Hematopoietic multipotent progenitor cell treated with erythropoietin and hydrocortisone succinate and interleukin-3 and kit ligand, for 6 days (in vitro differentiated cells): ENCODE measurements around the gene TRMT112.
"Not testable (repeated sequence)": the region's sequence is repeated elsewhere in the genome, so short reads cannot be mapped to it uniquely, and the experiment has no call there.

Experiments
- DNase-seq: peaks from one replicate; pipeline ENCODE4 v3.0.0-alpha.2; 2015

TRMT112 gene

DNA sequence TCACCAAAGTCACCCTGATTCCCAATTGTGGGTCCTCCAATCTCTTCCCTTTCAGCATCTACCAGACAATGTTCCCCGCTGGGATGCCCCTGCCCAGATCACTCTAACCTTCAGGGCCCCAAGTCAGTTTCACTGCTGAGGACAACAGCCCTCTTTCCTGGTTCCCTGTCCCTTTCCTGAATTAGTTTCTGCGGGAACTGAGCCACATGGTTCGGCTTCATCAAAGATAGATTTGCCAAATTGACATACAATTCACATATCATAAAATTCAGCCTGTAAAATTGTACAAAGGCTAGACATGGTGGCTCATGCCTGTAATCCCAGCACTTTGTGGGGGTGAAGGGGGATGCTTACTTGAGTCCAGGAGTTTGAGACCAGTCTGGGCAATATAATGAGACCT, 10.6 kb upstream of the TRMT112 start:
- DNase-seq: no peak

- DNase-seq: no peak
These were observed 10.0 kb upstream of the TRMT112 start for GRCh38 chr11:64327375-64327774.

DNA sequence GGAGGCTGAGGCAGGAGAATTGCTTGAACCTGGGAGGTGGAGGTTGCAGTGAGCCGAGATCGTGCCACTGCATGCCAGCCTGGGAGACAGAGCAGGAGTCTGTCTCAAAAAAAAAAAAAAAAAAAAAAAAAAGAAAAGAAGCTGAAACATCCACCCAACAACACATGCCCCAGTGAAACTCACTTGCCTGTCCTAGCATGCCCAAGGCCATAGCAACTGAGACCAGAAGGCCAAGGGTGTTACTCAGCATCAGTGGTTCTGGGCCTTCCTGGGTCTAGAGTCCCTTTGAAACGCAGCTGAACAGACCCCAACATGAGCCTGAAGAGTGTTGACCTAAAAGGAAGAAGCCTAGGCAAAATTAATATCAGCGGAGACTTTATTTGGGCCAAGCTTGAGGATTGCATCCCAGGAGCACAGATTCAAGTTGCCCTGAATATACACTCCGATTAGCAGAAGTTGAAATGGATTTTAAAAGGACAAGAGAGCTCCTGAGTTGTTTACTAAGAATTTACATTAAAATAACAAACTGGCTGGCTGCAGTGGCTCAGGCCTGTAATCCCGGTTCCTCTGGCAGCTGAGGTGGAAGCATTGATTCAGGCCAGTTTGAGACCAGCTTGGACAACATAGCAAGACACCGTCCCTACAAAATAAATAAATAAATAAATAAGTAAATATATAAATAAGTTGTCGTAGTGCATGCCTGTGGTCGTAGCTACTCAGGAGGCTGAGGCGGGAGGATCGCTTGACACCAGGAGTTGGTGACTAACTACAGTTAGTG, 7.5 kb upstream of the TRMT112 start:
- DNase-seq: no peak

GRCh38 chr11:64323984-64324383, 6.6 kb upstream of the TRMT112 start:
- not testable (repeated sequence) for DNase-seq

- no peak for DNase-seq
These were observed 6.0 kb upstream of the TRMT112 start for GRCh38 chr11:64323373-64323772.

DNA sequence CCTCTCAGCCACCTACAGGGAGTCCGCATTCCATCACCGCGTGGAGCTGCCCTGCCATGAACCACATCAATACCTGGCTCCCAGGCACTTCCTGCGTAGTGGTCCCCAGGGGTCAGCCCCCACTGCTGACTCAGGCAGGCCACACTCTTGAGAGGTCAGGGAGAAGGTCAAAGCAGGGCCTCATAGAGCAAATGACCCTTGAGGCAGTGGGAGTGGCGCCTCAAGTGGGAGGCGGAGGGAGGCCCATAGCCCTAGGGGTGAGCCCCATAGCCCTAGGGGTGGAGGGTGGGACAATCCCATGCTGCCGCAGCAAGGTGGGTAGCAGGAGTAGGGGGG, 5.5 kb upstream of the TRMT112 start:
- no peak for DNase-seq

DNA sequence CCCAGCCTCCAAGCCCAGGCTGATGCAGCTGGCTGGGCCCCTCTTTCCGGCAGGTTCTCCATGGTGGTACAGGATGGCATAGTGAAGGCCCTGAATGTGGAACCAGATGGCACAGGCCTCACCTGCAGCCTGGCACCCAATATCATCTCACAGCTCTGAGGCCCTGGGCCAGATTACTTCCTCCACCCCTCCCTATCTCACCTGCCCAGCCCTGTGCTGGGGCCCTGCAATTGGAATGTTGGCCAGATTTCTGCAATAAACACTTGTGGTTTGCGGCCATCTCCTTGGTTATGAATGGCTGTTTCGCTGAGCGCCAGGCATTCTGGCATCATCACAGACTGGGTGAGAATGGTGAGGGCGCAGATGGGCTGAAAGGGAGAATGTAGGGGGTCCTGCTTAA, 4.2 kb upstream of the TRMT112 start:
- no peak for DNase-seq

- no peak for DNase-seq
These were observed 3.7 kb upstream of the TRMT112 start for GRCh38 chr11:64321026-64321425.

GRCh38 chr11:64320556-64320955, 3.2 kb upstream of the TRMT112 start:
- no peak for DNase-seq

DNA sequence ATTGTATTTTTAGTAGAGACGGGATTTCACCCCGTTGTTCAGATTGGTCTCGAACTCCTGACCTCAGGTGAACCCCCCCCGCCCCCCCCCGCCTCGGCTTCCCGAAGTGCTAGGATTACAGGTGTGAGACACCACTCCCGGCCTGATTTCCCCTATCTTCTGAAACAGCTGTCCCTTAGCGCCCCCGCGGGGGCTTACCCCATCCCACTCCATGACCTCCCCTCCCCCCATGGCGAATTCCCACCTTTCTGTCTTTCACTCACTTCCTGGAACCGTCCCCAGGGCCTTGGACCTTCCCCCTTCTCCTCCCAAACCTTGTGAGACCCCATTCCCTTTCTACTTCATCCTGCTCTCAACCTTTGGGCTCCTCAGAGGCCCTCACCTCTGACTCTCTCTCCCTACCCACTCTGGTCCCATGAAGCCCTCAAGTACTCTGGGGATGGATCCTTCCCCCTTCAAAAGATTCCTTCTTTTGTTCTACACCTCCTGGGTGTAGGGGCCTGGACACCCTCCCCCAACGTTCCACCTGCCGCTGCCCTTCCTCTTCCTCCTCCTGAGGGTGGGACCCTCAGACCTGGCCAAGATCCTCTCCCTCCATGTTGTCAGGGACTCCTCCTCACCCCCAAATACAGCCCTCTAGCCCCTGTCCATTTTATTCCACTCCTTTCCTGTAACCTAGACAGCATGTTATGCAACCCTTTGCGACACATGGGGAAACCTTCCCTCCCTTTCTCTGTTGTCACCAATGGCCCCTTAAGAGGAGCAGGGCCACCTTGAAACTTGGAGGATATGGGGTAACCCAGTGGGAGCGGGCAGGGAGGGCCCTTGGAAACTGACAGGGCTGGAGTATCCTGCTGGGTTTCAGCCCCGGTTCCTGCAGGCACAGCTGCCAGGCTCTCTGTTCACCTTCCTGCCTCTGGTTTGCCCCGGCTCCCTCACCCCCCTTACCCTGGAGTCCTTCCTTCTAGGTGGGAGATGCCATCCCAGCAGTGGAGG, 1.7 kb upstream of the TRMT112 start:
- no peak for DNase-seq

- peak; percentile 99 for DNase-seq
These were observed 804 bp upstream of the TRMT112 start, which contains the start of gene PRDX5 for GRCh38 chr11:64317961-64318765. PRDX5 (plus strand) TSS chr11:64318121; CDS start chr11:64318216, 95 bp downstream.

DNA sequence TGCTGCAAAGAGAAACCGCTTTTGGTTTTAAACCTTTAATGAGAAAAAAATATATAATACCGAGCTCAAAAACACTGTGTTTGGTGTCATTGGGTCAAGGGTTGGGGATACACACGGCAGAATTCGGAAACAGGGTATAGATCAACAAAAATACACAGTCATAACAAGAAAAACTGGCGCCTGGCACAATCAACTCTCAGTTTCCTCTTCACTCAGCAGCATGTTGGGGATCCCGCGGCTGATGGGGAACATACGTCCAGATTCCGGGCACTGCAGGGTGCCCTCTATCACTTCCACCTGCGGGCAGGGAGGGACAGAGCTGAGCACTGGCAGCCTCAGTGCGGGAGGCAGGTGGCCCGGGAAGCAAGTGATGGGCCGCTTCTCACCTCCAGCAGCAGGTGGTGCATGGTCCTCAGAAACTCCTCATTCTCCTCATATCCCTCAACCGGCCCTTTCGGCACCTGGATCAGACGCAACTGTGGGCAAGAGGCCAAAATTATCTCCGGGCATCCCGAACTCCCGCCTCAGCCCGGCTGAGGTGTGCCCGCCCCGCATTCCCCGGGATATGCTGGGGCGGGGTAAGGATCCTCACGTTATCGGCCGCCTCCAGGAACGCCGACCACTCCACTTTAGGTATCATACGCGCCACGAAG, 561 bp downstream of the TRMT112 start:
- peak; percentile 51 for DNase-seq

DNA sequence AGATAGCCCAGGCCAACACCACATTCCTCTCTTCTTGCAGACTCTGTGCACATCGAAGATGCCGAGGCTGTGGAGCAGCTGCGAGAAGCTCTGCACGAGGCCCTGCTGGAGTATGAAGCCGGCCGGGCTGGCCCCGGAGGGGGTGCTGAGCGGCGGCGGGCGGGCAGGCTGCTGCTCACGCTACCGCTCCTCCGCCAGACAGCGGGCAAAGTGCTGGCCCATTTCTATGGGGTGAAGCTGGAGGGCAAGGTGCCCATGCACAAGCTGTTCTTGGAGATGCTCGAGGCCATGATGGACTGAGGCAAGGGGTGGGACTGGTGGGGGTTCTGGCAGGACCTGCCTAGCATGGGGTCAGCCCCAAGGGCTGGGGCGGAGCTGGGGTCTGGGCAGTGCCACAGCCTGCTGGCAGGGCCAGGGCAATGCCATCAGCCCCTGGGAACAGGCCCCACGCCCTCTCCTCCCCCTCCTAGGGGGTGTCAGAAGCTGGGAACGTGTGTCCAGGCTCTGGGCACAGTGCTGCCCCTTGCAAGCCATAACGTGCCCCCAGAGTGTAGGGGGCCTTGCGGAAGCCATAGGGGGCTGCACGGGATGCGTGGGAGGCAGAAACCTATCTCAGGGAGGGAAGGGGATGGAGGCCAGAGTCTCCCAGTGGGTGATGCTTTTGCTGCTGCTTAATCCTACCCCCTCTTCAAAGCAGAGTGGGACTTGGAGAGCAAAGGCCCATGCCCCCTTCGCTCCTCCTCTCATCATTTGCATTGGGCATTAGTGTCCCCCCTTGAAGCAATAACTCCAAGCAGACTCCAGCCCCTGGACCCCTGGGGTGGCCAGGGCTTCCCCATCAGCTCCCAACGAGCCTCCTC, 1.5 kb downstream of the TRMT112 start:
- not testable (repeated sequence) for DNase-seq

DNA sequence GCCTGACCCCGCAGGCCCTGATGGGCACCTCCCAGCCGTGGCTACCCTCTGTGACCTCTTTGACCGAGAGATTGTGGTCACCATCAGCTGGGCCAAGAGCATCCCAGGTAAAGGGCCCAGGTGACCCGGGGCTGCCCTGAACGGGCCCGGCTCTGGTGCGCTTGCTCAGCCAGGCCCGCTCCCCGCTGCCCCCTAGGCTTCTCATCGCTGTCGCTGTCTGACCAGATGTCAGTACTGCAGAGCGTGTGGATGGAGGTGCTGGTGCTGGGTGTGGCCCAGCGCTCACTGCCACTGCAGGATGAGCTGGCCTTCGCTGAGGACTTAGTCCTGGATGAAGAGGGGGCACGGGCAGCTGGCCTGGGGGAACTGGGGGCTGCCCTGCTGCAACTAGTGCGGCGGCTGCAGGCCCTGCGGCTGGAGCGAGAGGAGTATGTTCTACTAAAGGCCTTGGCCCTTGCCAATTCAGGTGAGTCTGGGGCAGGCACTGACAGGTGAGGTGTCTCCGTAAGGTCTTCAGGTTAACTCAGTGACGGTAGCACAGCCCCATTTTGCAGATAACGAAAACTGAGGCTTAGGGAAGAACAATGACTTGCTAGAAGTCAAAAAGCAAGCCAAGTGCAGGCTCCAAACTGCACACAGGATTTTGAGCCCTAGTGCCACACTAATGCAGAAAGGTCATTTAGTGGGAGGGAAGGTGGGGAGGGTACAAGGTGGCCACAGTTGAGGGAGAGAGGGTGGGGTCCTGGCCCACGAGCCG, 2.4 kb downstream of the TRMT112 start:
- DNase-seq: no peak

DNA sequence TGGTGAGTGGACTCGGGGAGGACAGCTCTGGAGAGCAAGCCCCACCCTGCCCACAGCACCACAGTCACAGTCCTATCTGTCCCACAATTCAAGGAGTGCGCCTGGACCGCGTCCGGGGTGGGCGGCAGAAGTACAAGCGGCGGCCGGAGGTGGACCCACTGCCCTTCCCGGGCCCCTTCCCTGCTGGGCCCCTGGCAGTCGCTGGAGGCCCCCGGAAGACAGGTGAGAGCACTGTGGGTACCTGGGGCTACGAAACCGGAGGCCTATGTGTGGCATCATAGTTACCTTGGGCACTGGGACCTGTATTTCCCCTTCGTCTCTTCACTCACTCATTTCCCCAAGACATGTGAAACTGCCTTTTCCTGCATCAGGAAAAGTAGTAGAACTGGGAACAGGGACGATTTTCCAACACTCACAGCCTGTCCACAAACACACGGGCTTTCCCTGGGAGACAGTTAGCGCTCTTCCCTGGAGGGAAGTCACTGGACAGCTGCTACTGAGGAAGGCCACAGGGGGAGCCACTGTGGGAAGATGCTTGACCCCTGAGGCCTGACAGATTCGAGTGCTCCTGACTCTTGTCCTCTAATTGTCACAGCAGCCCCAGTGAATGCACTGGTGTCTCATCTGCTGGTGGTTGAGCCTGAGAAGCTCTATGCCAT, 3.1 kb downstream of the TRMT112 start:
- no peak for DNase-seq

DNA sequence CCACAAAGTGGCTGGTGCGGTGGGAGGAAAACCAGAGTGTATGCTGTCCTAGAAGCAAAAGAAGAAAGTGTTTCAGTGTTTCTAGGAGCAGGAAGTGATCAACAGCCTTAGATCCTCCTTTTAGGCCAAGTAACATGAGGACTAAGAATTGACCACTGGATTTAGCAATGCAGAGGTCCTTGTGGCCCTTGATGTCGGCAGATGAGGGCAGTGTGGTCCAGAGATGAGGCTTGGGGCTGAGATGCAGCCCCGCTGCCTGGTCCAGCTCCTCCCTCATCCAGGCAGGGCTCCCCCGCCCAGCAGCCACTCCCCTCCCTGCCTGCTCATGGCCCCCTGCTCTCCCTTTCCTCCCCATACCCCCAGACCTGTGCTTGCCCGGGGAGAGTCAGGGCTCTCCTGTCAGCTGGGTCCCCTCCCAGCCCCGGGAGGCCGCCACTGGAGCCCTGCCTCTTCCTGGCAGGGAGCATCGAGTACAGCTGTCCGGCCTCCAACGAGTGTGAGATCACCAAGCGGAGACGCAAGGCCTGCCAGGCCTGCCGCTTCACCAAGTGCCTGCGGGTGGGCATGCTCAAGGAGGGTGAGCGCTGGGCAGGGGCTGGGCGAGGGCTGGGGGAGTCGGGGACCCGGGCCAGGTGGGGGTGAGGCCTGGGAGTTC, 3.7 kb downstream of the TRMT112 start:
- DNase-seq: no peak

GRCh38 chr11:64312947-64313346, 4.4 kb downstream of the TRMT112 start:
- DNase-seq: no peak

DNA sequence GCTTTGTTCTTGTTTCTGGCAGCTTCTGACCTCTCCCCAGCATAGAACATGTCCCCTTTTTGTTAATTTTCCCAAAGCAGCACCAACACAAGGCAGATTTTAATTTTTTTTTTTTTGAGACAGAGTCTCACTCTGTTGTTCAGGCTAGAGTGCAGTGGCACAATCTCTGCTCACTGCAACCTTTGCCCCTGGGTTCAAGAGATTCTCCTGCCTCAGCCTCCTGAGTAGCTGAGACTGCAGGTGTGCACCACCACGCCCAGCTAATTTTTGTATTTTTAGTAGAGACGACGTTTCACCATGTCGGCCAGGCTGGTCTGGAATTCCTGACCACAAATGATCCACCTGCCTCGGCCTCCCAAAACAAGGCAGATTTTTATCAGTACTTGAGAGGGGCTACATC, 9.6 kb downstream of the TRMT112 start:
- not testable (repeated sequence) for DNase-seq

DNA sequence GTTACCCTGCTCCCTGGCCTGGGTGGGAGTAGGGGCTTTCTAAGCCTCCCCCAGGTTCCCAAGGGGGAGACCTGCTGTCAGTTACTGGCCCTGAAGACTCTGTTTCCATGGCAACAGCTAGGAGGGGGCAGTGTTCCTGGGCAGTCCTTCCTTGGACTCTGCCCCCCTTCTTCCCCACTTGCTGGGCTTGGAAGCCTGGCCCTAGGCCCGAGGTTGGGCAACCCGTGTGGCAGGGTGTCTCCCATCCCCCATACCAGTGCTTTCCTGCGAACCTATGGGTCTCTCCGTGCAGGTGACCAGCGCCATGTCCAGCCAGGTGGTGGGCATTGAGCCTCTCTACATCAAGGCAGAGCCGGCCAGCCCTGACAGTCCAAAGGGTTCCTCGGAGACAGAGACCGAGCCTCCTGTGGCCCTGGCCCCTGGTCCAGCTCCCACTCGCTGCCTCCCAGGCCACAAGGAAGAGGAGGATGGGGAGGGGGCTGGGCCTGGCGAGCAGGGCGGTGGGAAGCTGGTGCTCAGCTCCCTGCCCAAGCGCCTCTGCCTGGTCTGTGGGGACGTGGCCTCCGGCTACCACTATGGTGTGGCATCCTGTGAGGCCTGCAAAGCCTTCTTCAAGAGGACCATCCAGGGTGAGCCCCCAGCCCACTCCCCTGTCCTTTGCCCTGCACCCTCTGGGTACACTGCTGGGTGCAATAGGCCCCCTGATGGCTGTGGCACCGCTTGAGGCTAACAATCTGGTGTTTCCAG, 10.3 kb downstream of the TRMT112 start:
- peak; percentile 54 for DNase-seq
